ENCODE data around the gene LONP1.
"Not testable (repeated sequence)": the region's sequence is repeated elsewhere in the genome, so short reads cannot be mapped to it uniquely, and the experiment has no call there.

The LONP1 gene

GRCh38 chr19:5693195-5694166 lies 26.5 kb downstream of the LONP1 start:
- DNase-seq, result no peak

- DNase-seq, result no peak
Observed at GRCh38 chr19:5692723-5693194, 27.2 kb downstream of the LONP1 start.

GRCh38 chr19:5691822-5692722 lies 27.9 kb downstream of the LONP1 start:
- no peak for DNase-seq

GRCh38 chr19:5690955-5691821 lies 28.8 kb downstream of the LONP1 start:
- DNase-seq, result no peak

- DNase-seq, result peak; percentile 98
Observed at GRCh38 chr19:5690125-5690954, 29.6 kb downstream of the LONP1 start, which contains the start of gene RPL36. Gene RPL36, plus strand, starts transcription at chr19:5690295. Its CDS starts 213 bp downstream, at chr19:5690508.

GRCh38 chr19:5688262-5688881 lies 31.6 kb downstream of the LONP1 start:
- not testable (repeated sequence) for DNase-seq

- no peak for DNase-seq
Observed at GRCh38 chr19:5687360-5688198, 32.4 kb downstream of the LONP1 start.

GRCh38 chr19:5686647-5687359 lies 33.1 kb downstream of the LONP1 start:
- DNase-seq, result peak; percentile 92

- DNase-seq, result no peak
Observed at GRCh38 chr19:5686326-5686646, 33.7 kb downstream of the LONP1 start.

- DNase-seq, result no peak
Observed at GRCh38 chr19:5684694-5685430, 35.1 kb downstream of the LONP1 start.

- DNase-seq, result no peak
Observed at GRCh38 chr19:5683177-5683886, 36.6 kb downstream of the LONP1 start.

GRCh38 chr19:5682107-5682482 lies 37.9 kb downstream of the LONP1 start:
- DNase-seq, result no peak

- no peak for DNase-seq
Observed at GRCh38 chr19:5681391-5682106, 38.4 kb downstream of the LONP1 start.

- peak; percentile 98 for DNase-seq
Observed at GRCh38 chr19:5680437-5681368, 39.2 kb downstream of the LONP1 start, which contains the start of the genes HSD11B1L and MICOS13. Gene HSD11B1L, plus strand, starts transcription at chr19:5681027. Its CDS starts 3,806 bp downstream, at chr19:5684833. Gene MICOS13, minus strand, starts transcription at chr19:5680516. Its CDS starts 30 bp downstream, at chr19:5680486.

- DNase-seq, result no peak
Observed at GRCh38 chr19:5680084-5680436, 39.9 kb downstream of the LONP1 start.
